GM19025 (cell line): Measurements from ENCODE around the gene CLIP4.

ENCODE experiments used
- ATAC-seq: cut with Tn5 transposase; IDR thresholded peaks from one replicate; pipeline ENCODE4 v1.9.1; 2021; ENCODE audit warnings: mild to moderate bottlenecking, low read depth, moderate library complexity; ENCODE audit not compliant: unreplicated experiment

The CLIP4 gene

GRCh38 chr2:29129586-29130281 is 14.5 kb downstream of the CLIP4 start:
- ATAC-seq: no peak

- peak; percentile 66 for ATAC-seq
These were observed 15.1 kb downstream of the CLIP4 start for GRCh38 chr2:29130295-29130694.

- ATAC-seq: no peak
These were observed 19.7 kb downstream of the CLIP4 start for GRCh38 chr2:29134933-29135332.

- no peak for ATAC-seq
These were observed 23.9 kb downstream of the CLIP4 start for GRCh38 chr2:29139152-29139551.

- ATAC-seq: no peak
These were observed 24.5 kb downstream of the CLIP4 start for GRCh38 chr2:29139731-29140130.

- no peak for ATAC-seq
These were observed 28.4 kb downstream of the CLIP4 start for GRCh38 chr2:29143657-29144056.

- ATAC-seq: no peak
These were observed 31.0 kb downstream of the CLIP4 start for GRCh38 chr2:29146197-29146596.

GRCh38 chr2:29147963-29148362 is 32.7 kb downstream of the CLIP4 start:
- no peak for ATAC-seq

- no peak for ATAC-seq
These were observed 39.4 kb downstream of the CLIP4 start for GRCh38 chr2:29154610-29155009.

GRCh38 chr2:29155578-29155977 is 40.4 kb downstream of the CLIP4 start:
- no peak for ATAC-seq

- no peak for ATAC-seq
These were observed 41.9 kb downstream of the CLIP4 start for GRCh38 chr2:29157131-29157530.

GRCh38 chr2:29159125-29159524 is 43.9 kb downstream of the CLIP4 start:
- ATAC-seq: no peak

- no peak for ATAC-seq
These were observed 45.0 kb downstream of the CLIP4 start for GRCh38 chr2:29160184-29160583.

- no peak for ATAC-seq
These were observed 47.2 kb downstream of the CLIP4 start for GRCh38 chr2:29162204-29162928.

GRCh38 chr2:29164091-29164846 is 49.1 kb downstream of the CLIP4 start:
- ATAC-seq: no peak

GRCh38 chr2:29165362-29166241 is 50.4 kb downstream of the CLIP4 start:
- no peak for ATAC-seq

- no peak for ATAC-seq
These were observed 51.2 kb downstream of the CLIP4 start for GRCh38 chr2:29166242-29167039.

GRCh38 chr2:29174937-29175336 is 59.7 kb downstream of the CLIP4 start:
- ATAC-seq: no peak

- no peak for ATAC-seq
These were observed 60.1 kb downstream of the CLIP4 start for GRCh38 chr2:29175338-29175737.

- ATAC-seq: no peak
These were observed 67.1 kb downstream of the CLIP4 start for GRCh38 chr2:29182334-29182733.
